GM23248 (cell line): ENCODE results near the gene CCDC107. TPM values are rescaled to one million over a fixed set of nuclear protein-coding genes. Genes with fewer than 3 reads are reported as not detected.
A peak's percentile ranks its signal among the peaks of the same experiment; 100 is the strongest.

ENCODE experiments used
- DNase-seq: peaks from one replicate; pipeline ENCODE4 v3.0.0-alpha.2; 2015
- H2AFZ ChIP-seq: fragments of 200-600 bp; sonication (generic); 2 replicates; pipeline ENCODE4 v1.6.1; 2016; ENCODE audit warnings: antibody characterized with exemption
- H3F3A ChIP-seq: fragments of 200-600 bp; sonication (generic); 2 replicates; pipeline ENCODE4 v1.6.1; 2016; ENCODE audit warnings: mild to moderate bottlenecking, antibody characterized with exemption, mixed run types; ENCODE audit not compliant: insufficient read depth
- H3K27ac ChIP-seq: fragments of 200-600 bp; sonication (generic); 2 replicates; pipeline ENCODE4 v1.5.1; 2016; ENCODE audit warnings: mild to moderate bottlenecking
- H3K27me3 ChIP-seq: fragments of 200-600 bp; sonication (generic); replicated peaks from 2 replicates; pipeline ENCODE4 v1.6.1; 2016; ENCODE audit warnings: mild to moderate bottlenecking; ENCODE audit not compliant: insufficient read depth
- H3K36me3 ChIP-seq: fragments of 200-600 bp; sonication (generic); 2 replicates; pipeline ENCODE4 v1.6.1; 2016; ENCODE audit warnings: low read depth, mild to moderate bottlenecking
- H3K4me1 ChIP-seq: fragments of 200-600 bp; sonication (generic); 2 replicates; pipeline ENCODE4 v1.6.1; 2016; ENCODE audit warnings: mild to moderate bottlenecking; ENCODE audit not compliant: insufficient read depth
- H3K4me2 ChIP-seq: fragments of 200-600 bp; sonication (generic); one replicate; pipeline ENCODE4 v1.6.1; 2016; ENCODE audit warnings: mild to moderate bottlenecking; ENCODE audit not compliant: unreplicated experiment
- H3K4me3 ChIP-seq: fragments of 200-600 bp; sonication (generic); 2 replicates; pipeline ENCODE4 v1.5.1; 2016; ENCODE audit warnings: mild to moderate bottlenecking
- H3K79me2 ChIP-seq: fragments of 200-600 bp; sonication (generic); 2 replicates; pipeline ENCODE4 v1.6.1; 2016; ENCODE audit warnings: mild to moderate bottlenecking; ENCODE audit not compliant: insufficient read depth
- H3K9ac ChIP-seq: fragments of 200-600 bp; sonication (generic); 2 replicates; pipeline ENCODE4 v1.6.1; 2016; ENCODE audit warnings: mild to moderate bottlenecking
- H3K9me2 ChIP-seq: fragments of 200-600 bp; sonication (generic); 2 replicates; pipeline ENCODE4 v1.6.1; 2016; ENCODE audit warnings: mixed run types, mild to moderate bottlenecking, moderate library complexity; ENCODE audit not compliant: insufficient read depth
- H3K9me3 ChIP-seq: fragments of 200-600 bp; sonication (generic); one replicate; pipeline ENCODE4 v1.6.1; 2017; ENCODE audit warnings: low read depth
- H4K20me1 ChIP-seq: fragments of 200-600 bp; sonication (generic); 2 replicates; pipeline ENCODE4 v1.6.0; 2016; ENCODE audit not compliant: insufficient read depth
- EZH2 ChIP-seq: fragments of 200-600 bp; sonication (generic); IDR thresholded peaks from 2 replicates; pipeline ENCODE4 v1.6.1; 2018; ENCODE audit warnings: antibody characterized with exemption, mild to moderate bottlenecking; ENCODE audit not compliant: insufficient read depth, poor library complexity, severe bottlenecking
- EZH2phosphoT487 ChIP-seq: fragments of 200-600 bp; sonication (generic); IDR thresholded peaks from 2 replicates; pipeline ENCODE4 v1.6.1; 2018; ENCODE audit warnings: antibody characterized with exemption, moderate library complexity, mild to moderate bottlenecking, low read depth; ENCODE audit not compliant: insufficient read depth
- WGBS, 2 experiments: methylation state at CpG; one replicate each; pipeline ENCODE4 v1.1.6; 2015 to 2017; ENCODE audit warnings: low lambda C conversion rate in 2 of 2, low coverage in 1 of 2; ENCODE audit errors: missing lambda C conversion rate in 2 of 2; 5-methylcytosine and 5-hydroxymethylcytosine counted together
- in situ Hi-C: fragments of 300-500 bp; cut with MboI; formaldehyde crosslinking; loops from 2 replicates; pipeline ENCODE4 v1.15.0; 2020
- polyA plus RNA-seq: library from polyadenylated mRNA; unstranded; fragments of >200 nt; fragmentation: Nextera tagmentation; extraction: Ambion mirVana; gene quantifications from 2 replicates; pipeline ENCODE4 v1.2.1, GENCODE V29; 2016
- total RNA-seq: library from RNA; depleted of rRNA; stranded (reverse); fragments of >200 nt; shearing (Covaris generic); gene quantifications from 2 replicates; pipeline ENCODE4 v1.2.3, GENCODE V29; 2014

The CCDC107 gene
- total and polyA plus RNA-seq, 2 experiments from 2014 or later: 28.6 to 52.8 TPM

DNA sequence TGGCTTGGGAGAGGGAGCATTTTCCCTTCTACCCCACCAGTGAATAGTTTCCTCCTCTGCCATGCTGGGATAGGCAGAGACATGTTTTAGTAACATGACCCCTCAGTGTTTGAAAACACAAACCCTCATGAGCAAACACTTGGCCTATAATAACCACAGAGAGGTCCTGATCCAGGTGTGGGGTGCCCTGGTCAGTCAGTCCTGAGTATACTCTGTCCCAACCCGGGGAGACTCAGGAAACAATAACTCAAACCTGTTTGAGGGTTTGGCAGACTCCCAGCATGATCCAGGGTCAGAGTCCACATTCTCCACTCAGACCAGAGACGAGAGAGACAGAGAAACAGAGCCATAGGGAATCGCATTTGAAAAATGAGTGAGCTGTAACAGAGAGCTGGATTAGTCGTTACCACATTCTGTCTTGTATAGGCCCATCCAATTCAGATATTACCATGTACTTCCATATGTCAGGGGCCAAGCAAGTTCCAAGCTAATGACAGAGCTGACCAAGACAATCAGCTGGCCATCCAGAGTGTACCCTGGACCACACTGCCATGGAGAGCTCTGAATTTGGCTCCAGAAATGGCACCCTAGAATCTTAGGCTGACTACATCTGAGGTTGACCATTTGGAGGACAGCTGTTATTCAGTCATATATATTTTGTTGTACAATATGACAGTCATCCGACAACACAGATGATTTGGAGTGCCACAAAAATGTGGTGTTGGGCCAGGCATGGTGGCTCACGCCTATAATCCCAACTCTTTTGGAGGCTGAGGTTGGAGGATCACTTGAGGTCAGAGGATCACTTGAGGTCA, 11.4 kb downstream of the CCDC107 start:
- Histone ChIP-seq H3K4me3 (no peak overlapping the region), H4K20me1 (no peaks in the 10 kb centered on the region), H3K27me3 (no peaks in the 10 kb centered on the region), H3K9me2 (no peaks in the 10 kb centered on the region), H3F3A (0 out of 2 replicates have a peak, but pooled peaks cover 8% of the 10 kb centered on the region), H3K79me2 (no peaks in the 10 kb centered on the region), H3K4me2 (no peak overlapping the region), H3K27ac (no peak overlapping the region), H2AFZ (no peak overlapping the region), H3K9ac (no peak overlapping the region), H3K4me1 (0 out of 2 replicates have a peak, but pooled peaks cover 3% of the 10 kb centered on the region), H3K36me3 (no peaks in the 10 kb centered on the region), H3K9me3 (no peaks in the 10 kb centered on the region)
- in situ Hi-C loops: no loop called here
- TF ChIP-seq EZH2phosphoT487: no peak
- no peak for TF ChIP-seq EZH2
- WGBS, 2 experiments: 38 to 52% methylated on average over 6 of the region's 6 CpGs
- DNase-seq: no peak

DNA sequence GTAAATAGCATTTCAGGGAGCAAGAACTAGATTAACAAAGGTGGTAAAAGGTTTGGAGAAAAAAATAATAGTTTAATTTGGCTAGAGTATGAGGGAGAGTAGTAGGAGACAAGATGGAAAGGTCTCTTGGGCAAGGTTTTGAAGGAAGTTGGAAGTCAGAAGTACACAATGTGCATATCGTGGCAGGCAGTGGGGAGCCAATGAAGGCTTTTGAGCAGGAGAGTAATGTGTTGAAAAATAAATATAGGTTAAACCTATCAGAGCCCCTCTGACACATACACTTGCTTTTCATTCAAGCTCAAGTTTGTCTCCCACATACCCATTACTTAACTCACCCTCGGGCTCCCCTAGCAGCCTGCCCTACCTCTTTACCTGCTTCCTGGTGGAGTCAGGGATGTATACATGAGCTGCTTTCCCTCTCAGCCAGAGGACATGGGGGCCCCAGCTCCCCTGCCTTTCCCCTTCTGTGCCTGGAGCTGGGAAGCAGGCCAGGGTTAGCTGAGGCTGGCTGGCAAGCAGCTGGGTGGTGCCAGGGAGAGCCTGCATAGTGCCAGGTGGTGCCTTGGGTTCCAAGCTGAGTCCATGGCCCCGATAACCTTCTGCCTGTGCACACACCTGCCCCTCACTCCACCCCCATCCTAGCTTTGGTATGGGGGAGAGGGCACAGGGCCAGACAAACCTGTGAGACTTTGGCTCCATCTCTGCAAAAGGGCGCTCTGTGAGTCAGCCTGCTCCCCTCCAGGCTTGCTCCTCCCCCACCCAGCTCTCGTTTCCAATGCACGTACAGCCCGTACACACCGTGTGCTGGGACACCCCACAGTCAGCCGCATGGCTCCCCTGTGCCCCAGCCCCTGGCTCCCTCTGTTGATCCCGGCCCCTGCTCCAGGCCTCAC, 15.3 kb downstream of the CCDC107 start, which contains the start of gene CA9:
Gene CA9 (plus strand): TSS at position 797 of the 893 bp plus-strand sequence. CDS start 32 bp downstream, at position 829.
- Histone ChIP-seq H3K27me3 (no peaks in the 10 kb centered on the region), H3F3A (peaks cover 18% of the 10 kb centered on the region; the same call in 1 of the 2 replicates), H4K20me1 (no peaks in the 10 kb centered on the region), H3K4me2 (peak within 1 kb of the TSS; percentile 42), H3K79me2 (no peaks in the 10 kb centered on the region), H3K4me3 (no peak within 1 kb of the TSS), H3K27ac (no peak within 1 kb of the TSS), H3K4me1 (0 out of 2 replicates have a peak, but pooled peaks cover 3% of the 10 kb centered on the region), H3K9me2 (no peaks in the 10 kb centered on the region), H2AFZ (no peak within 1 kb of the TSS), H3K9ac (no peak within 1 kb of the TSS), H3K36me3 (no peaks in the 10 kb centered on the region), H3K9me3 (no peaks in the 10 kb centered on the region)
- no peak for DNase-seq
- in situ Hi-C loops: no loop called here
- WGBS, 2 experiments: 28 to 33% methylated on average over 10 of the region's 10 CpGs
- no peak for TF ChIP-seq EZH2
- TF ChIP-seq EZH2phosphoT487: no peak

DNA sequence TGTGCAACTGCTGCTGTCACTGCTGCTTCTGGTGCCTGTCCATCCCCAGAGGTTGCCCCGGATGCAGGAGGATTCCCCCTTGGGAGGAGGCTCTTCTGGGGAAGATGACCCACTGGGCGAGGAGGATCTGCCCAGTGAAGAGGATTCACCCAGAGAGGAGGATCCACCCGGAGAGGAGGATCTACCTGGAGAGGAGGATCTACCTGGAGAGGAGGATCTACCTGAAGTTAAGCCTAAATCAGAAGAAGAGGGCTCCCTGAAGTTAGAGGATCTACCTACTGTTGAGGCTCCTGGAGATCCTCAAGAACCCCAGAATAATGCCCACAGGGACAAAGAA, 15.9 kb downstream of the CCDC107 start:
- H3K4me1 ChIP-seq: 0 out of 2 replicates have a peak, but pooled peaks cover 3% of the 10 kb centered on the region
- H3K27ac ChIP-seq: no peak overlapping the region
- H3K27me3 ChIP-seq: no peaks in the 10 kb centered on the region
- in situ Hi-C loops: no loop called here
- no peak overlapping the region for H2AFZ ChIP-seq
- peaks cover 24% of the 10 kb centered on the region; the same call in 1 of the 2 replicates for H3F3A ChIP-seq
- H3K9me2 ChIP-seq: no peaks in the 10 kb centered on the region
- H3K9ac ChIP-seq: no peak overlapping the region
- WGBS, 2 experiments: 63 to 71% methylated on average over 3 of the region's 3 CpGs
- H3K36me3 ChIP-seq: no peaks in the 10 kb centered on the region
- no peaks in the 10 kb centered on the region for H4K20me1 ChIP-seq
- TF ChIP-seq EZH2: no peak
- TF ChIP-seq EZH2phosphoT487: no peak
- no peaks in the 10 kb centered on the region for H3K9me3 ChIP-seq
- no peak overlapping the region for H3K4me3 ChIP-seq
- peak overlapping the region; percentile 42 for H3K4me2 ChIP-seq
- H3K79me2 ChIP-seq: no peaks in the 10 kb centered on the region
- DNase-seq: no peak

DNA sequence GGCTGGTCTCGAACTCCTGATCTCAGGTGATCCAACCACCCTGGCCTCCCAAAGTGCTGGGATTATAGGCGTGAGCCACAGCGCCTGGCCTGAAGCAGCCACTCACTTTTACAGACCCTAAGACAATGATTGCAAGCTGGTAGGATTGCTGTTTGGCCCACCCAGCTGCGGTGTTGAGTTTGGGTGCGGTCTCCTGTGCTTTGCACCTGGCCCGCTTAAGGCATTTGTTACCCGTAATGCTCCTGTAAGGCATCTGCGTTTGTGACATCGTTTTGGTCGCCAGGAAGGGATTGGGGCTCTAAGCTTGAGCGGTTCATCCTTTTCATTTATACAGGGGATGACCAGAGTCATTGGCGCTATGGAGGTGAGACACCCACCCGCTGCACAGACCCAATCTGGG, 17.1 kb downstream of the CCDC107 start:
- H4K20me1 ChIP-seq: no peaks in the 10 kb centered on the region
- H2AFZ ChIP-seq: peak overlapping the region; percentile 97
- H3K79me2 ChIP-seq: no peaks in the 10 kb centered on the region
- H3K27me3 ChIP-seq: no peaks in the 10 kb centered on the region
- no peak for TF ChIP-seq EZH2
- TF ChIP-seq EZH2phosphoT487: no peak
- in situ Hi-C loops: no loop called here
- no peak overlapping the region for H3K27ac ChIP-seq
- H3F3A ChIP-seq: peaks cover 26% of the 10 kb centered on the region; the same call in 1 of the 2 replicates
- H3K9ac ChIP-seq: no peak overlapping the region
- H3K9me3 ChIP-seq: no peaks in the 10 kb centered on the region
- H3K36me3 ChIP-seq: no peaks in the 10 kb centered on the region
- WGBS, 2 experiments: 25 to 30% methylated on average over 12 to 13 of the region's 13 CpGs
- peak overlapping the region; percentile 87 for H3K4me2 ChIP-seq
- 0 out of 2 replicates have a peak, but pooled peaks cover 3% of the 10 kb centered on the region for H3K4me1 ChIP-seq
- H3K9me2 ChIP-seq: no peaks in the 10 kb centered on the region
- H3K4me3 ChIP-seq: peak overlapping the region; percentile 75
- DNase-seq: no peak
